Stimulated activated CD8-positive, alpha-beta memory T cell treated with anti-CD3 and anti-CD28 coated beads, Interleukin-15, amount 100 ng/mL, for 48 hours (primary cell): Measurements from ENCODE around the gene PJA1.

ENCODE experiments used
- DNase-seq, 2 donors: peaks; one replicate each; pipeline ENCODE4 v3.0.0-alpha.2; 2020; ENCODE audit warnings: low read depth in 2 of 2

PJA1 gene

GRCh38 chrX:69165087-69165651 is at the start of gene PJA1:
TSS of gene PJA1 (minus strand) at chrX:69165453. CDS start at chrX:69163073, 2,380 bp downstream.
- DNase-seq: peak; percentile 61 to 63

DNA sequence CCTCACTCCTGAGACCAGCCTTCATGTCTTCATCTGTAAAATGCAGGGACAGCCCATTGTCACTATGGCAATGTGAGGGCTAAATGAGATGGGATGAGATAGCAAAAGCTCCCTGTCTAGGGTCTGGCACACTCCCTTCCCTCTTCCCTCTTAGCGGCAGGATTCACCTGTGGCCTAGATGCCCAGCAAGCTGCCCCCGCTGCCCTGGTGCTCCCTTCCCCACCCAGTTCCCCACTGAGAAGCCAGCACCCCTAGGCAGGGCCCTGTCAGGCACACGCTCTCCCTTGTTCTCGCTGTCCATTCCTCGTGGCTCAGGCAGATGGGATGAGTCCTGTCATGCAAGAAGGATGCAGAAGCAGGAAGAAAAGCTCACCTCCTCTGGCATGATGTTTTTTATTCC is 49.2 kb upstream of the PJA1 start:
- DNase-seq: no peak

GRCh38 chrX:69211701-69212100 is 46.4 kb upstream of the PJA1 start:
- no peak for DNase-seq

DNA sequence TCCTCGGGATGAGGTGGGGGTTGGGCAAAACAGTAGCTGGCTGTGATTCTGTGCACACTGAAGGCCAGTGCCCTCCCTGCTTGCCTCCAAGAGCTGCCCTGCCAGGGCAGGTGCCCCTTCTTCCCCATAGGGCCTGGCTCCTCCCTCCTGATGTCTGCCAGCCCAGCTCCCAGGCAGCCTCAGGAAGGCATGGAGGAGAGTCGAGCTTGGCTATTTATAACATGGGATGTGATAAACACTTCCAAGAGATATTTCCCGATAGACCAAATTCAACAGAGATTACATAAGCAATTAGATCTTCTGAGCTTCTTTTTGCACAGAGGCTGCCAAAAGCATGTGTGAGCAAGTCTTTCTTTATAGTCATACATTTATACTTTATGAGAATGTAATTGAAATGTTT is 45.3 kb upstream of the PJA1 start:
- DNase-seq: no peak

GRCh38 chrX:69207216-69207615 is 42.0 kb upstream of the PJA1 start:
- DNase-seq: no peak

- no peak for DNase-seq
Measured at GRCh38 chrX:69203638-69204037, 38.4 kb upstream of the PJA1 start.

DNA sequence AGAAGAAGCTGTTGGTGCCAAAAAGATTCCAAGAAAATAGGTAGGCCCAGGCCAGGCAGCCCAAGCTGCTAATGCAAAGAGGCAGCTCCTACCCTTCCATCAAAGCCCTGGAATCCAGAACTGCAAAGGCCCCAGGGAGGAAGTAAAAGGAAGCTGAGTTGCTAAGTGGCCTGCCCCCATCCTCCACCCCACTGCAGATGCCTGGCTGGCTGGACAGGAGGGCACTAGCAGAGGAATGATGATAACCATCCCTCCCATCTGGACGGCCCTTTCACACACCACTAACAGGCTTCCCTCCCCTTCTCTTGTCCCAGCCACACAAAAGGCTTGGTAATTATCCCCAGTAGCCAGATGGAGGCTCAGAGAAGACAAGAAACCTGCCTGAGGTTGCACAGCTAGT is 32.4 kb upstream of the PJA1 start:
- no peak for DNase-seq

- no peak for DNase-seq
Measured at GRCh38 chrX:69196666-69197065, 31.4 kb upstream of the PJA1 start.

- no peak for DNase-seq
Measured at GRCh38 chrX:69195810-69196209, 30.6 kb upstream of the PJA1 start.

DNA sequence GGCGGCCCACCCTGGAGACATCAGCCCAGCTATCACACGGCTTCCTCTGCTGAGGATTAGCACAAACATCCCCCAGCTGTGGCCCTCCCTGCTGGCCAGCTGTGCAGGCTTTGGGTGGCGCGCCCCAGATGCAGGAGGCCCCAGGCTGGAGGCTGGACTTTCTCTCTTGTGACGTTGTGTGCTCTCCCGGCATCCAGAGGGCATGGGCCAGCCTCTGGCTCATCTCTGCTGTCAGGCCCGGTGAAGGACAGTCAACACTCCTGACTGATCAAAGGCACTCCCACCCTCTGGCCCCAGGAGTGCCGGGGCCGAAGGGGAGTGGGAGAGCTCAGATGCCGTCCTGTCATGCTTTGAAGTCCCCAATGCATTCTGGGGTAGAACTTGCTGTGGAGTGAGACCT is 29.9 kb upstream of the PJA1 start:
- DNase-seq: no peak

DNA sequence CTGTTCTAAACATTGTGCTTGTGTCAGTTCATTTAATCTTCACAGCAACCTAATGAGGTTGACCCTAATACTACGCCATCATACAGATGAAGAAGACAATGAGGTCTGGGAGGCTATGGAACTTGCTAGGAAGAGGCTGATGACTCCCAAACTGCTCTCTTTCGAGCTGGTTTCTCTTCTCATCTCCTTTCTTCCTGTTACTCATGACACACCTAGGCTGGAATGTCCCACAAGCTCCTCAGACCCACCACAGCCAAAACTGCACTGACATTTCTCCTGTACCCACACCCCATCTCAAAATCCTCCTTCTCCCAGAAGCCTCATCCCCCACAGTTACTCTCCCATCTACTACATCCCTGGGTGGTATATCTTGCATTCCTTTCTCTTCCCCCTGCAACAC is 27.4 kb upstream of the PJA1 start:
- DNase-seq: no peak

DNA sequence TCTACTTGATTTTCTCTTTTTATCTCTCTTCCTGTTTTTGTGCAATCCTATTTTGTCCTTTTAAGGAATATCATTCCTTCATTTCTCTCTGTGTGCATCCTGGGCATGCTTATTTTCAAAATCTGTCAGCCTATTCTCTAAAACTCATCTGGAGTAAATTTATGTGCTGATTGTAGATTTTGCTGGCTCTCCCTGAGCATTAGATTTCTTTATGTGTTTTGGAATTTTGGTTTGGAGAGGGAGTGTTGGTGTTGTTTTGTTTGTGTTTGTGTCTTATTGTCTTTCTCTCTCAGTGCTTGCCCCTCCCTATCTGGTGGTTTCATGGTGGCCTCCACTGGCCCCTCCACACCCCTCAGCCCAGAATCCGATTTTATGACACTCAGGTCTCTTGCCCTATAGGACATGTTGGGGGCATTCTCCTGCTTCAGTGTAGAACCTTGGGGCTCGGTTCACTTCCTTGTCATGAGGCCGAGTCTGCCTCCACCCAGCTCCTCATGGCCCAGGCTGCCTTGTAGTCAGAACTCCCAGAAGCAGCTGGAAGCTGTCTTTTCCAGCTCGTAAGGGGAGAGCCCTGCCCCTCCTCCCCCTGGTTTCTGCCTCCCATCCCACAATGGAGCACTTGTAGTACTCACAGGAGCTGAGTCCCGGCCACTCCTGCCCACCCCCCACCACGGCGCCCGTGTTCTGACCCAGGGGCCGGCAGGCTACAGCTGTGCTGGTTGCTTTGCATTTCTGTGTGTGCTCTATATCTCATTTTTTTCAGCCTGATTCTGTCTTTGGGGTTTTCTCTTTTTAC is 24.5 kb upstream of the PJA1 start:
- DNase-seq: no peak

- DNase-seq: no peak
Measured at GRCh38 chrX:69186651-69187050, 21.4 kb upstream of the PJA1 start.

DNA sequence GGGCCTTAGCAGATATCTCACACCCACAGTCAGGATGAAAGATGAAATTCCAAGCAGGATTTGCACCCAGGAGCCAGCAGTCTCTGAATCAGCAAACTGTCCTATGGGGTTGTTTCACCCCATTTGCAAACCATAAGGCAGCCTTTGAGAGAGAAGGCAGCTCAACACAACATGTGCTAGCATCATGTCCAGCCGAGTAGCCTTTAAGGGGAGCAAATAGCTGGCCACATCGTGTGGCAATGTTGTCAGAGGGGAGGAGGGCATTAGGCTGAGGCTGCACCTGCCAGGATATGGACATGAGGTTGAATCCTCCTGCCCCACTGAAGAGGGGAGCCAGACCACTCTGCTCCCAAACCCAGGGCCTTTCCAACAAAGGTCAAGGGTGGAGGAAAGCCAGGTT is 20.6 kb upstream of the PJA1 start:
- no peak for DNase-seq

- no peak for DNase-seq
Measured at GRCh38 chrX:69185141-69185540, 19.9 kb upstream of the PJA1 start.

DNA sequence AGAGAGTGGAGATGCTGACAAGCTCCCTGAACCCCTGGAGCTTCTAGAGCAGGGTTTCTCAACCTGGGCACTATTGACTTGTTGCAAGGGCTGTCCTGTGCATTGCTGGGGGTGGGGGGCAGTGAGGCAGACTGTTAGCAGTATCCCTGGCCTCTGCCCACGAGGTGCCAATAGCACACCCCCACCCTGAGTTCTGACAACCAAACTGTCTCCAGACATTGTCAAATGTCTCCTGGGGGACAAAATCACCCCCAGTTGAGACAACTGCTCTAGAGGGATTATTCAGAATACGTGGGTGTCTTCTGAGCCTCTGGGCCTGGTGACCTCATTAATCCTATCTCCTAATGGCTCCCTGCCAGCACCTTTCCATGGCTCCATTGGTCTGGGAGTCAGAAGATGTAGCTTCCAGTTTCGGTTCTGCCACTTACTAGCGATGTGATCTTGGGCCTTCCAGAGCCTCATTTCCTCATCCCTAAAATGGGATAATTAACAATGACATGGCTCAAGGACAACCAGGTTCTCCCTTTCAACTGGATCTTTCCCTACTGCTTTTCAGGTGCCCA is 17.6 kb upstream of the PJA1 start:
- DNase-seq: no peak

- DNase-seq: no peak
Measured at GRCh38 chrX:69179380-69179911, 14.2 kb upstream of the PJA1 start.

- no peak for DNase-seq
Measured at GRCh38 chrX:69178592-69178991, 13.3 kb upstream of the PJA1 start.

DNA sequence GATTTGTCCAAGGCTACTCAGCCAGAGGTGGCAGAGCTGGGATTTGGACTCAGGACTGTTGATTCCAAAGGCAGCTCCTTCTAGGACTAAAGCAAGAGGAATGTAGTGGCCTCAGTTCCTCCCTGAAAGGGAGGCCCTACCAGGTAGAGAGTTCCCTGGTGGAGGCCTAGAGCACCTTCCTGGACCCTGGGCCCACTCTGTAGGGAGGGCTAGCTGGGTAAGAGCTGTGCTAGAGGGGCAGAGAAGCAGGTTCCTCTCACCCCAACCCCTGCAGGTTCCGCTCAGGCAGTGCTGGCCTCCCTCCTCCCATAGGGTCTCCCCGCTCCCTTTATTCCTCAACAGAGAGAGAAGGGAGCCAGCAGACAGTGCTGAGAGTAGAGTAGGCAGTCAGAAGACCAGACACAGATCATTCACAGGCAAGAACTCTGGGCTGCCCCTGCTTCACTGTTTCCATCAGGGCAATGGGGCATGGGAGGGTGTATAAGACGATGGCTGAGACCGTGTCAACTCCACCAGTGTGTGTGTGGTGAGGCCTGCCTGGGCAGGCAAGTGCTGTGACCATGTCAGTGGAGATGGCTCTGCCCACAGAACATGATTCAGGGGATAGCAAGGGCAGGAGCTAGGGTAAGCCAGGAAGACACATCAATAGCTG is 12.4 kb upstream of the PJA1 start:
- no peak for DNase-seq

- DNase-seq: no peak
Measured at GRCh38 chrX:69176053-69176452, 10.8 kb upstream of the PJA1 start.

DNA sequence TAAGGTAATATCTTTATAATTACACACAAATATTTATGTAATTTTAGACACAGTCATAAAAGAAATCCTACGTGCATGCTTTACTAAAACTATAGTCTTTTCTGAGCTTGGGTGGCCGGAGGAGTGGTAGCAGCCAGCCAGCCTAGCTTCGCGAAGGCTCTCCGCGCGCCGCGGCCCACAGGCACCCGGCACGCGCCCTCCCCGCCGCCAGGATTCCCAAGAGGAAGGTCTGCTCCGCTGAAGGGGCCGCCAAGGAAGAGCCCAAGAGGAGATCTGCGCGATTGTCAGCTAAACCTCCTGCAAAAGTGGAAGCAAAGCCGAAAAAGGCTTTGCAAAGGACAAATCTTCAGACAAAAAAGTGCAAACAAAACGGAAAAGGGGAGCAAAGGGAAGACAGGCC is 8.7 kb upstream of the PJA1 start:
- DNase-seq: no peak

- no peak for DNase-seq
Measured at GRCh38 chrX:69172937-69173336, 7.7 kb upstream of the PJA1 start.

DNA sequence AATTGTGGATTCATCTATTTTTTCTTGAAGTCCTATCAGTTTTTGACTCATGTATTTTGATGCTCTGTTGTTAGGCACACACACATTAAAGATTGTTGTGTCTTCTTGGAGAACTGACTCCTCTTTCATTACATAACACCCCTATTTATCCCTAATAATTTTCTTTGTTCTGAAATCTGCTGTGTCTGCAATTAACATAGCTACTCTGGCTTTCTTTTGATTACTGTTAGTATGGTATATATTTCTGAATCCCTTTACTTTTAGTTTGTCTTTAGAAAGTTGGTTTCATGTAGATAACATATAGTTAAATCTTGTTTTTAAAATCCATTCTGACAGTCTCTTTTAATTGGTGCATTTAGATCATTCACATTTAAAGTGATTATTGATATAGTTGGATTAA is 5.1 kb upstream of the PJA1 start:
- no peak for DNase-seq
